ENCODE measurements around the gene TXNRD2.

GRCh38 chr22:19897726-19898125 is 43.9 kb downstream of the TXNRD2 start:
- TF ChIP-seq TAF1 (IDR thresholded peaks at IDR 0.05; ENCODE audit: borderline replicate concordance, insufficient read depth, low read length) = no peak
- no peak for TF ChIP-seq POLR2AphosphoS5 (IDR thresholded peaks at IDR 0.05; ENCODE audit: low read depth, low read length)
